Measurements from ENCODE around the gene VPS35L. TPM values are rescaled to one million over a fixed set of nuclear protein-coding genes. Genes with fewer than 3 reads are reported as not detected.
"Not testable (repeated sequence)": the region's sequence is repeated elsewhere in the genome, so short reads cannot be mapped to it uniquely, and the experiment has no call there.

The VPS35L gene
- total RNA-seq, 1 experiment from 2014 or later: 14.2 TPM

GRCh38 chr16:19662351-19662750 lies 106.8 kb downstream of the VPS35L start:
- BruUV-seq (replicated peaks): no TSS peak

GRCh38 chr16:19664166-19664565 lies 108.7 kb downstream of the VPS35L start:
- Mint-ChIP-seq H3K9me3 (ENCODE audit: low read depth, unreplicated experiment) (peaks cover 6% of the 10 kb centered on the region), H3K4me1 (ENCODE audit: low read depth, unreplicated experiment) (peaks cover 9% of the 10 kb centered on the region), H3K4me3 (ENCODE audit: low read depth, unreplicated experiment) (no peak overlapping the region), H3K36me3 (ENCODE audit: insufficient read depth, unreplicated experiment) (no peaks in the 10 kb centered on the region), H3K27me3 (ENCODE audit: unreplicated experiment) (no peaks in the 10 kb centered on the region), H3K27ac (ENCODE audit: unreplicated experiment) (no peak overlapping the region)
- CTCF ChIA-PET: interaction anchor here (0.6 to 1.1 kb wide), 5 partner anchors 9 to 1043 kb away, joined by 3 to 4 read pairs (median 4); no protein-coding TSS in a partner anchor
- TF ChIP-seq CTCF (IDR thresholded peaks at IDR 0.05; ENCODE audit: unreplicated experiment): no peak
- no TSS peak for BruUV-seq (replicated peaks)
- no peak for DNase-seq
- intact Hi-C loops (cut with micrococcal nuclease; ENCODE audit: unreplicated experiment): no loop called here

More at GRCh38 chr16:19662351-19662750, 106.8 kb downstream of the VPS35L start:
- no peak for DNase-seq
- Mint-ChIP-seq H3K9me3 (ENCODE audit: low read depth, unreplicated experiment) (peaks cover 6% of the 10 kb centered on the region), H3K27me3 (ENCODE audit: unreplicated experiment) (no peaks in the 10 kb centered on the region), H3K27ac (ENCODE audit: unreplicated experiment) (no peak overlapping the region), H3K36me3 (ENCODE audit: insufficient read depth, unreplicated experiment) (no peaks in the 10 kb centered on the region), H3K4me3 (ENCODE audit: low read depth, unreplicated experiment) (no peak overlapping the region), H3K4me1 (ENCODE audit: low read depth, unreplicated experiment) (peaks cover 9% of the 10 kb centered on the region)
- intact Hi-C loops (cut with micrococcal nuclease; ENCODE audit: unreplicated experiment): no loop called here
- CTCF ChIA-PET: no interaction called here
- no peak for TF ChIP-seq CTCF (IDR thresholded peaks at IDR 0.05; ENCODE audit: unreplicated experiment)

GRCh38 chr16:19665313-19665712 lies 109.8 kb downstream of the VPS35L start:
- DNase-seq; intact Hi-C loops (cut with micrococcal nuclease; ENCODE audit: unreplicated experiment); H3K9me3 Mint-ChIP-seq (ENCODE audit: low read depth, unreplicated experiment); H3K27ac Mint-ChIP-seq (ENCODE audit: unreplicated experiment); H3K4me1 Mint-ChIP-seq (ENCODE audit: low read depth, unreplicated experiment); CTCF ChIA-PET; H3K36me3 Mint-ChIP-seq (ENCODE audit: insufficient read depth, unreplicated experiment); BruUV-seq (replicated peaks); H3K27me3 Mint-ChIP-seq (ENCODE audit: unreplicated experiment); H3K4me3 Mint-ChIP-seq (ENCODE audit: low read depth, unreplicated experiment): not testable (repeated sequence)

GRCh38 chr16:19666477-19666876 lies 111.0 kb downstream of the VPS35L start:
- H3K36me3 Mint-ChIP-seq (ENCODE audit: insufficient read depth, unreplicated experiment): no peaks in the 10 kb centered on the region
- TF ChIP-seq CTCF (IDR thresholded peaks at IDR 0.05; ENCODE audit: unreplicated experiment): no peak
- no peak overlapping the region for H3K27ac Mint-ChIP-seq (ENCODE audit: unreplicated experiment)
- peaks cover under 1% of the 10 kb centered on the region for H3K4me1 Mint-ChIP-seq (ENCODE audit: low read depth, unreplicated experiment)
- no TSS peak for BruUV-seq (replicated peaks)
- CTCF ChIA-PET: interaction anchor here (0.7 kb wide), 2 partner anchors 34 to 727 kb away, joined by 3 to 6 read pairs; no protein-coding TSS in a partner anchor
- DNase-seq: no peak
- no peak overlapping the region for H3K4me3 Mint-ChIP-seq (ENCODE audit: low read depth, unreplicated experiment)
- H3K27me3 Mint-ChIP-seq (ENCODE audit: unreplicated experiment): no peaks in the 10 kb centered on the region
- peaks cover 6% of the 10 kb centered on the region for H3K9me3 Mint-ChIP-seq (ENCODE audit: low read depth, unreplicated experiment)
- intact Hi-C loops (cut with micrococcal nuclease; ENCODE audit: unreplicated experiment): no loop called here

- CTCF ChIA-PET: no interaction called here
- H3K27me3 Mint-ChIP-seq (ENCODE audit: unreplicated experiment): no peaks in the 10 kb centered on the region
- intact Hi-C loops (cut with micrococcal nuclease; ENCODE audit: unreplicated experiment): no loop called here
- H3K9me3 Mint-ChIP-seq (ENCODE audit: low read depth, unreplicated experiment): no peaks in the 10 kb centered on the region
- BruUV-seq (replicated peaks): no TSS peak
- no peak for TF ChIP-seq CTCF (IDR thresholded peaks at IDR 0.05; ENCODE audit: unreplicated experiment)
- H3K36me3 Mint-ChIP-seq (ENCODE audit: insufficient read depth, unreplicated experiment): no peaks in the 10 kb centered on the region
- H3K4me3 Mint-ChIP-seq (ENCODE audit: low read depth, unreplicated experiment): no peak overlapping the region
- DNase-seq: no peak
- no peaks in the 10 kb centered on the region for H3K4me1 Mint-ChIP-seq (ENCODE audit: low read depth, unreplicated experiment)
- H3K27ac Mint-ChIP-seq (ENCODE audit: unreplicated experiment): no peak overlapping the region
Measured at GRCh38 chr16:19672378-19672777, 116.9 kb downstream of the VPS35L start.

Data from Calu3 (cell line).